Measurements from ENCODE around the gene GPR176.

GPR176 gene

DNA sequence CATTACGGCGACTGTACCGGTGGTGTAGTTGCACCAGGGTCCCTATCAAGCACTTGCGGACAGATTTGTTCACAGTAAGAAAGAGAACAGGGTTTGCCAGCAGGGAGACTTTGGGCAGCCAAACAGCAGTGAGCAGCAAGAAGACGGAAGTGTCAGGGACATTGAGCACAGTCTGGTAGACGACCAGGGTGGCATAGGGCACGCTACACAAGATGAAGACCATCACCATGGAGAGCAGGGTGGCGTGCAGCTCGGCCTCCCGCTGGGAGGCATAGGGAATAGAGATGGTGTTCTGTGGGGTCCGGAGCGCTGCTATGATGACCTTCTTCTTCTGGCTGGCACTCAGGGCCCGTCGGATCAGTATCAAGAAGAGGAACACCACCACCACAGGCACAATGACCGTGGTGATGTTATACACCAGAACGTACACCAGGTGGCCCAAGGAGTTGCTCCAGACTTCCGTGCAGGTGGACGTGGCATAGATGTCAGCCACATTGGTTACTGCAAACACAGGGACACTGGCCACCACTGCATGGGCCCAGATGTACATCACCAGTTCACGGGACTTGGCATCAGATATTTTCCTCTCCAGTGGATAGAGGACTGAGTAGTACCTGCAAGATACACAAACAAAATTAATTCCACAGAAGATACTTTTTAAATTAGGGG is 118.3 kb downstream of the GPR176 start:
- TF ChIP-seq CTCF (IDR thresholded peaks at IDR 0.05; ENCODE audit: extremely low read depth, missing control alignments) = peak; percentile 50
- peak; percentile 53 for DNase-seq (ENCODE audit: low spot score)

DNA sequence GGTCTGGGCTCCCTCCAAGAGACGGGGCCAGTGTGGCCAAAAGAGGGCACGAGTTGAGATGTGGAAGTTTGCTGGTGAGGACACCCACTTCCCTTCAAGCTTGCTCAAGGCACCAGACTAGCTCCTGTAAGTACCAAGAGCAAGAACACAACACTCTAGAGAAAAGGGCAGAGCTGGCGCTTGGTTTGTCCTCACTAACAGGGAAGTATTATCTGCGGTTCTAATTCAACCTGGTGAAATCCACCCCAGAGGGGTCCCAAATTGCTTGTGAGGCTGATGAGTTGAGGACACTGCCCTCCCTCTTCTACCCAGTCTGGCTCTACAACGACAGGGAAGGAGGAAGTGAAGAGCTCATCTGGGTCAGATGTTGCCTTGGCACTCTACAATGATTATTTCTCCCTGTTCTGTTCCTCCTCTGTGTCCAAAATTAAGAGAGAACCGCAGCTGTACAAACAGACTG is 120.5 kb downstream of the GPR176 start:
- DNase-seq (ENCODE audit: low spot score) = no peak

DNA sequence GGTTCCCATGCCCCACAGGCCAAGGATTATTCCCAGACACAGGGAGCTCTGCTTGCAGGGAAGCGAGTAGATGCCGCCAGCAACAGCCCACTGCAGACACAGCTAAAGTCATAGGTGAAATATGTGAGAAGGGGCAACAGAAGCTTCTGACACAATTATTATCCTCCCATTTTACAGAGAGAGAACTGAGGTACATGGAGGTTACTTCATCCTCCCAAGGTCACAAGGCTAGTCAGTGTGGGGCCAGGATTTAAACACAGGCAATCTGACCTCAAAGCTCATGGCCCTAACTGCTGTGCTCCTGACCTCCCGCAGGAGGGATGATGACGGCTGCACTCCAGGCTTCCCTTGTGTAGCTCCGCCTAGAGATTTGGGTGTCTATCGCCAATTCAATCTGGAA is 121.7 kb downstream of the GPR176 start:
- no peak for DNase-seq (ENCODE audit: low spot score)
- TF ChIP-seq CTCF (IDR thresholded peaks at IDR 0.05; ENCODE audit: extremely low read depth, missing control alignments) = no peak

More for the DNA sequence above, 120.5 kb downstream of the GPR176 start:
- no peak for TF ChIP-seq CTCF (IDR thresholded peaks at IDR 0.05; ENCODE audit: extremely low read depth, missing control alignments)

DNA sequence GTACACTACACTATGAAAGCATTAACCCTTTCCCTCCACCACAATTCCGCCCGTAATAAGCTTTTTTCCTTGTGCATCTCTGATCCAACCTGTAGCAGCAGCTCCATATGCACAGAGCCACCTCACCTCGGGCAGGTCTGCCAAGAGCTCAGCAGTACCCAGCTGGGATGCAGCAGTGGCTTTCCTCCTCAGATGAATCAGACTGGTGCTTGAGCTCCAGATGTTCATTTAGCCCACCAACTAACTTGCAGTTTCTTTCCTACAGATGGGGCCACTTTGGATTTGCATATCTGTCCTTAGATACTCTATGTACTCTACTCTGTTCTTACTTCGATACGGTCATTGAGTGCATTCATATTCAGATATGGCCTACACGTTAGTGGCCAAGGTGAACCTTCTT is 122.7 kb downstream of the GPR176 start:
- no peak for DNase-seq (ENCODE audit: low spot score)
- no peak for TF ChIP-seq CTCF (IDR thresholded peaks at IDR 0.05; ENCODE audit: extremely low read depth, missing control alignments)

GRCh38 chr15:39796601-39797000 is 123.5 kb downstream of the GPR176 start:
- DNase-seq (ENCODE audit: low spot score) = no peak
- TF ChIP-seq CTCF (IDR thresholded peaks at IDR 0.05; ENCODE audit: extremely low read depth, missing control alignments) = no peak

DNA sequence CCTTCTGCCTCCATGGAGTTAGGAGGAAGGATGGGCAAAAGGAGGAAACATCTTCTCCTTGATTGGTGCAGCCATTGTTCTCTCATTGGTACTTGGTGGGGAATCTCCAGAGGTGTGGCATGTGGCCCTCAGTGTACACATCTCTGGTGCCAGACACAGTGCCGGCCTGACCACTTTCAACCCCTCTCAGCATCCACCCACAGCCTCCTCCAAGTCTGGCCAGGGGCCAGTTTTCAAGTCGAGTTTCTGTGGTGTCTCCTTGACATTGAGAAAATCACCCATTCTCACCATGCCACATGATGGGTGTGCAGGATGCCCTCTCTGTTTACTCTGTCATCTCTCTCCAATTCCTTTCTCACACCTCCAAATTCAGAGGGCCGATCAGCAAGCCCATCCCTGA is 124.6 kb downstream of the GPR176 start:
- DNase-seq (ENCODE audit: low spot score) = no peak
- TF ChIP-seq CTCF (IDR thresholded peaks at IDR 0.05; ENCODE audit: extremely low read depth, missing control alignments) = no peak

DNA sequence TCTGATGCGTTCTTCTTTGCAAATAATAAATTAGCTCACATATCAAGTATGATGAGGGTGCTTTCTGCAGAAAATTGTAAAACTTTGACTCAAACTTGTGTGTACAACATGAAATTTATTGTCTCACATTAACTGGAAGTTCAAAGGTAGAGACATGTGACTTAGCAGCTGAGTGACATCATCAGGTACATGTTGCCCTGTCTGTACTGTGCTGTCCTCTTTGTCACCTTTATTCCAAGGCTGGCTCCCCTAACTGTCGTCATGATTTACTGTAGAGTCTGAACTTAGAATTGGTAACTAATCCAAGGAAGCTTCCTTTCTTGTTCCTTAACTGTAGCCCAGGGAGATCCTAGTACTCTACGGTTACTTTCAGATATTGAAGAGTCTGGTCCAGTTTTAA is 125.1 kb downstream of the GPR176 start:
- DNase-seq (ENCODE audit: low spot score) = no peak
- no peak for TF ChIP-seq CTCF (IDR thresholded peaks at IDR 0.05; ENCODE audit: extremely low read depth, missing control alignments)
